GM21390 (cell line): ENCODE measurements around the gene MED4.

Source experiments
- ATAC-seq: cut with Tn5 transposase; IDR thresholded peaks from one replicate; pipeline ENCODE4 v1.9.1; 2021; ENCODE audit not compliant: unreplicated experiment

Gene MED4

GRCh38 chr13:48094781-48095502 is at the start of gene MED4:
TSS of gene MED4 (minus strand) at chr13:48095104. CDS start at chr13:48095078, 26 bp downstream.
- ATAC-seq = peak; percentile 93

GRCh38 chr13:48144413-48145035 is 49.6 kb upstream of the MED4 start:
- ATAC-seq = no peak

GRCh38 chr13:48142436-48142835 is 47.5 kb upstream of the MED4 start:
- ATAC-seq = peak; percentile 87

- ATAC-seq = no peak
Measured at GRCh38 chr13:48138270-48138669, 43.4 kb upstream of the MED4 start.

- ATAC-seq = no peak
Measured at GRCh38 chr13:48132961-48133360, 38.1 kb upstream of the MED4 start.

GRCh38 chr13:48131533-48131932 is 36.6 kb upstream of the MED4 start:
- ATAC-seq = no peak

- peak; percentile 64 for ATAC-seq
Measured at GRCh38 chr13:48126944-48127830, 32.3 kb upstream of the MED4 start.

GRCh38 chr13:48125794-48126228 is 30.9 kb upstream of the MED4 start:
- no peak for ATAC-seq

GRCh38 chr13:48123812-48124211 is 28.9 kb upstream of the MED4 start:
- ATAC-seq = no peak

- no peak for ATAC-seq
Measured at GRCh38 chr13:48121733-48122132, 26.8 kb upstream of the MED4 start.

GRCh38 chr13:48120241-48120640 is 25.3 kb upstream of the MED4 start:
- ATAC-seq = no peak

GRCh38 chr13:48118030-48118429 is 23.1 kb upstream of the MED4 start:
- no peak for ATAC-seq

- ATAC-seq = no peak
Measured at GRCh38 chr13:48116808-48117207, 21.9 kb upstream of the MED4 start.

- no peak for ATAC-seq
Measured at GRCh38 chr13:48113756-48114130, 18.8 kb upstream of the MED4 start.

GRCh38 chr13:48112896-48113755 is 18.2 kb upstream of the MED4 start:
- ATAC-seq = no peak

GRCh38 chr13:48110931-48111721 is 16.2 kb upstream of the MED4 start:
- no peak for ATAC-seq

GRCh38 chr13:48110132-48110868 is 15.4 kb upstream of the MED4 start:
- ATAC-seq = no peak

- ATAC-seq = no peak
Measured at GRCh38 chr13:48108106-48108505, 13.2 kb upstream of the MED4 start.

- ATAC-seq = no peak
Measured at GRCh38 chr13:48097793-48098192, 2.9 kb upstream of the MED4 start.
